ENCODE measurements around the gene ZNF407. TPM values are rescaled to one million over a fixed set of nuclear protein-coding genes. Genes with fewer than 3 reads are reported as not detected.

Gene ZNF407
- total and polyA plus RNA-seq, 4 donors, result 1.9 to 16.5 (median 6.6) TPM

DNA sequence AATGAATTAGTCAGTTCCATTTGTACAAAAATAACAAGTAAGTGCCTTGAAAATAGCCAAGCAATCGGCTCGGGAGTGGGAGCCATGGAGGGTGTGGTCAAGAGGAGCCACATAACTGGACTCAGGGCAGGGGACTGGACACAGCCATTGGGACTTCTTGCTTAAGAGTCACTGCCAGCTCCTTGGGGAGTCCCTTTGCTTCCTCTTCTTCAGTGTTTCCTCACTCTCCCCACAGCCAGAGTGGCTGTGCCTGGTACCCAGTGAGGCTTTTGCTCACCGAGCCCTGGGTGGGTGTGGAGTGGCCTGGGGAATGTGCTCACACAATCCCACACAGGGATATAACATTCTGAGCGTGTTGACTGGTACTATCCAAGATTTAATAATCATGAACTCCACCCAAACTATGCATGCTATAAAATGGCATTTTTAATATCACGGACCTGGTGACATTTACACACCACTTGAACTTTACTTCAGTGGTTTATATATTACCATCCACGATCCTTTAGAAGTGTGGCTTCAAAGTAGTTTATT, 516.6 kb downstream of the ZNF407 start:
- no peak for TF ChIP-seq GABPA (IDR thresholded peaks at IDR 0.05 in 1 of 2, conservative IDR thresholded peaks at IDR 0.05 in 1 of 2)
- TF ChIP-seq FOXA1 (IDR thresholded peaks at IDR 0.05), result no peak
- TF ChIP-seq TAF1 (conservative IDR thresholded peaks at IDR 0.05), result no peak
- no peak for TF ChIP-seq RXRA (IDR thresholded peaks at IDR 0.05)
- no peak for TF ChIP-seq EGR1 (IDR thresholded peaks at IDR 0.05; ENCODE audit: low read depth in 2 of 2)
- TF ChIP-seq RAD21 (IDR thresholded peaks at IDR 0.05), result no peak
- TF ChIP-seq SP1 (IDR thresholded peaks at IDR 0.05), result no peak
- no peak for TF ChIP-seq JUND (IDR thresholded peaks at IDR 0.05)
- TF ChIP-seq YY1 (IDR thresholded peaks at IDR 0.05), result no peak
- no peak for TF ChIP-seq MAX (IDR thresholded peaks at IDR 0.05)
- no peak for TF ChIP-seq FOXA2 (IDR thresholded peaks at IDR 0.05)
- no peak for TF ChIP-seq HNF4A (conservative IDR thresholded peaks at IDR 0.05)
- TF ChIP-seq, protein P1, sequence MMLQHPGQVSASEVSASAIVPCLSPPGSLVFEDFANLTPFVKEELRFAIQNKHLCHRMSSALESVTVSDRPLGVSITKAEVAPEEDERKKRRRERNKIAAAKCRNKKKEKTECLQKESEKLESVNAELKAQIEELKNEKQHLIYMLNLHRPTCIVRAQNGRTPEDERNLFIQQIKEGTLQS (IDR thresholded peaks at IDR 0.05), result no peak
- TF ChIP-seq, protein P2, sequence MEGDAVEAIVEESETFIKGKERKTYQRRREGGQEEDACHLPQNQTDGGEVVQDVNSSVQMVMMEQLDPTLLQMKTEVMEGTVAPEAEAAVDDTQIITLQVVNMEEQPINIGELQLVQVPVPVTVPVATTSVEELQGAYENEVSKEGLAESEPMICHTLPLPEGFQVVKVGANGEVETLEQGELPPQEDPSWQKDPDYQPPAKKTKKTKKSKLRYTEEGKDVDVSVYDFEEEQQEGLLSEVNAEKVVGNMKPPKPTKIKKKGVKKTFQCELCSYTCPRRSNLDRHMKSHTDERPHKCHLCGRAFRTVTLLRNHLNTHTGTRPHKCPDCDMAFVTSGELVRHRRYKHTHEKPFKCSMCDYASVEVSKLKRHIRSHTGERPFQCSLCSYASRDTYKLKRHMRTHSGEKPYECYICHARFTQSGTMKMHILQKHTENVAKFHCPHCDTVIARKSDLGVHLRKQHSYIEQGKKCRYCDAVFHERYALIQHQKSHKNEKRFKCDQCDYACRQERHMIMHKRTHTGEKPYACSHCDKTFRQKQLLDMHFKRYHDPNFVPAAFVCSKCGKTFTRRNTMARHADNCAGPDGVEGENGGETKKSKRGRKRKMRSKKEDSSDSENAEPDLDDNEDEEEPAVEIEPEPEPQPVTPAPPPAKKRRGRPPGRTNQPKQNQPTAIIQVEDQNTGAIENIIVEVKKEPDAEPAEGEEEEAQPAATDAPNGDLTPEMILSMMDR (IDR thresholded peaks at IDR 0.05; ENCODE audit: low read depth, low read length, missing input control), result no peak
- Histone ChIP-seq H3K36me3 (ENCODE audit: control insufficient read depth in 4 of 4, insufficient read depth in 3 of 4, low read depth in 1 of 4, low read length in 3 of 4) (no peaks in the 10 kb centered on the region), H3K4me1 (ENCODE audit: control insufficient read depth in 4 of 4, insufficient read depth in 4 of 4, low read length in 3 of 4) (no peaks in the 10 kb centered on the region), H3K27ac (ENCODE audit: low read depth in 1 of 2, low read length in 2 of 2) (no peak overlapping the region), H3K4me3 (ENCODE audit: low read depth in 1 of 3, low read length in 3 of 3) (no peak overlapping the region), H3K27me3 (ENCODE audit: control insufficient read depth in 4 of 4, insufficient read depth in 4 of 4, low read length in 3 of 4) (no peaks in the 10 kb centered on the region), H3K9ac (ENCODE audit: low read depth in 1 of 2, low read length in 2 of 2) (no peak overlapping the region), H3K9me3 (ENCODE audit: control insufficient read depth in 4 of 4, low read length in 3 of 4) (no peaks in the 10 kb centered on the region)
- 88% methylated on average over 6 of the region's 6 CpGs for WGBS
- no peak for DNase-seq (ENCODE audit: low spot score)

Other genes with a start within 250 kb of the ZNF407 start
- under 1 TPM; 0.08 to 0.19 TPM for gene DIPK1C, start 140.6 kb upstream of the ZNF407 start, total RNA-seq
- under 1 TPM in 1 of 2 donors, not detected in 1; 0.06 TPM for gene DIPK1C, start 140.6 kb upstream of the ZNF407 start, polyA plus RNA-seq
- 100 to 1,000 TPM in 1 of 2 donors, 10 to 100 TPM in 1; 65.5 to 167 TPM for gene CNDP2, start 101.5 kb upstream of the ZNF407 start, total RNA-seq
- gene CNDP2, start 101.5 kb upstream of the ZNF407 start, polyA plus RNA-seq, result 100 to 1,000 TPM; 123 to 159 TPM
- gene CNDP1, start 63.4 kb upstream of the ZNF407 start, total RNA-seq, result 1 to 10 TPM in 1 of 2 donors, under 1 TPM in 1; 0.09 to 8.2 TPM
- 10 to 100 TPM in 1 of 2 donors, 1 to 10 TPM in 1; 3.4 to 21.1 TPM for gene CNDP1, start 63.4 kb upstream of the ZNF407 start, polyA plus RNA-seq